ENCODE measurements around the gene COL23A1.

DNA sequence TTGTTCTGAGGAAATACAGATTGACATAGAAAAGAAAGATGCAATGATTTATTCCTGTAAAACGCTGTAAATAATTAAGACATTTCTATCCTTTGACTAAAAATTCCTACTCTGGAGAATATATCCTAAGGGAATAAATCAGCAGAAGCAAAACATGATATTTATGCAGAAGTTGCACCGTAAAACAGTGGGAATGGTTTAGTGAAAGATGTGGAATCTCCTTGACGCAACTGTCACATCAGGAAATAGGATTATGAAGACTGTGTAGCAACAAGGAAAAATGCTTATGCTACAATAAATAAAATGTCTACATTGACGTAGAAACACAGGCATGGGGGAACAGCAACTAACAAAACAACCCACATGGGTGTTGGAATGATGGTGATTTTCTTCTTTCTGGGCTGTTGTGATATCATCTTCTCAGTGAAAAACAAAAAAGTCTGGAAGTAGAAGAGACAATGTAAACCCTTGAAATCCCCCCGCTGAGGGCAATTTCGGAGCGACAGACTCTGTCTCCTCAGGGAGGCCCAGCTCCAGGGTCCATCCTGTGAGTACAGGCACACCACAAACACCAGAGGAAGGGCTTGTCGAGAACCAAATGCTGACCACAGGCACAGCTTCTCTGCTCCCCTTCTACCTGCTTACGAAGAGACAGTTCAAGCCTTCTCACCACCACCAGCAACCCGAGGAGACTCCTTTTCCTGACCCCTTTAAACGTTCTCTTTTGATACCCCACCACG lies 25.2 kb downstream of the COL23A1 start:
- TF ChIP-seq POLR2A (IDR thresholded peaks at IDR 0.05; ENCODE audit: low read length) (no peak), GATA1 (IDR thresholded peaks at IDR 0.05; ENCODE audit: low read depth, low read length) (no peak)
